Left cardiac atrium (tissue), 2 donors: ENCODE measurements around the gene KCTD15. TPM values are rescaled to one million over a fixed set of nuclear protein-coding genes. Genes with fewer than 3 reads are reported as not detected.

ENCODE experiments used
- total RNA-seq, 2 donors: library from RNA; stranded (reverse); fragmentation: NEBNext Ultra II Directional; extraction: Animal tissue kit (Norgen Biotek cat#: 25700); gene quantifications; one replicate each; pipeline ENCODE4 v1.2.1, GENCODE V29; 2021
- donor health status: DM: no; HTN: yes; CAD: no; lungs with severe emphysema.
- donor health status: DM: yes; HTN: yes; CAD: no.

KCTD15 gene
- total RNA-seq, 2 donors from 2014 or later: 10.1 to 15.9 TPM

Other genes with a start within 250 kb of the KCTD15 start
- under 1 TPM; 0.29 to 0.42 TPM for gene CHST8, start 174.9 kb upstream of the KCTD15 start, total RNA-seq